ENCODE results near the gene WDFY2.
"Not testable (repeated sequence)": the region's sequence is repeated elsewhere in the genome, so short reads cannot be mapped to it uniquely, and the experiment has no call there.

WDFY2 gene, protein sequence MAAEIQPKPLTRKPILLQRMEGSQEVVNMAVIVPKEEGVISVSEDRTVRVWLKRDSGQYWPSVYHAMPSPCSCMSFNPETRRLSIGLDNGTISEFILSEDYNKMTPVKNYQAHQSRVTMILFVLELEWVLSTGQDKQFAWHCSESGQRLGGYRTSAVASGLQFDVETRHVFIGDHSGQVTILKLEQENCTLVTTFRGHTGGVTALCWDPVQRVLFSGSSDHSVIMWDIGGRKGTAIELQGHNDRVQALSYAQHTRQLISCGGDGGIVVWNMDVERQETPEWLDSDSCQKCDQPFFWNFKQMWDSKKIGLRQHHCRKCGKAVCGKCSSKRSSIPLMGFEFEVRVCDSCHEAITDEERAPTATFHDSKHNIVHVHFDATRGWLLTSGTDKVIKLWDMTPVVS

DNA sequence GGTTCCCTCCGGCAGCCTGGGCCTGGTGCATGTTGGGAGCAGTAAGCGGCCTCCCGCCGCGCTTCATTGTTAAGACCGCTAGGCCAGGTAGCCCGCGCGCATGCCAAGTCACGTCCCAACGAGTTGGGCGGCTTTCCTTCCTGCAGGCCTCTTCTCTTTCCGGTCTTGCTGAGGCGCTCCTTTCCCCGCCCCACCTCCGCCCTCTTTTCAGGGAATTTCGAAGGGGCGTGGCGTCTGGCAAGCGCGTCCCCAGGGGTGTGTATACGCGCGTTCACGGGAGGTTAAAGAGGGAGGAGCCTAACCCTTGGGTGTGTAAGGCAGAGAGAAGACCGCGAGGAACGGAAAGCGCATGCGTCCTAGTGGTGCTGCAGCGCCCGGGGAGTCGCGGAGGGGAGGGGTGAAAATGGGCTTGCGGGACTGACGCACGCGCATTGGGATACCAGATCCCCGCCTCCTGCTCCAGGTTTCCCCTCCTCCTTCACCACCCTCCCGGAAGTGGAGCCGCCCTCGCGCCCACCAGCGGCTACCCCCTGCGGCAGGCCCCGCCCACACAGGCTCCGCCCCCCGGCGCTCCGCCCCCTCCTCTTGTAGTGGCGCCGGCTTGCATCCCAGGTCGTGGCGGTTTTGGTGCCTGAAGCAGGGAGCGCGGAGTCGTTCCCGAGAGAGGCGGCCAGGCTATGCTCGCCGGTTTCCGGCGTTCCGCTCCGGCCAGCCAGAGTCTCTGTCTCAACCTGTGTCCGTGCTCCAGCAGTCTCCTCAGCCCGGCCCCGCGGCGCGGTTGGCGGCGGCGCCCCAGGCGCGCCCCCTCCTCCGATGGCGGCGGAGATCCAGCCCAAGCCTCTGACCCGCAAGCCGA is at the start of gene WDFY2:
Gene WDFY2, plus strand, starts transcription at position 588 of the 856 bp plus-strand sequence. Its CDS starts 226 bp downstream, at position 814.
- DNase-seq, result peak; percentile 100

DNA sequence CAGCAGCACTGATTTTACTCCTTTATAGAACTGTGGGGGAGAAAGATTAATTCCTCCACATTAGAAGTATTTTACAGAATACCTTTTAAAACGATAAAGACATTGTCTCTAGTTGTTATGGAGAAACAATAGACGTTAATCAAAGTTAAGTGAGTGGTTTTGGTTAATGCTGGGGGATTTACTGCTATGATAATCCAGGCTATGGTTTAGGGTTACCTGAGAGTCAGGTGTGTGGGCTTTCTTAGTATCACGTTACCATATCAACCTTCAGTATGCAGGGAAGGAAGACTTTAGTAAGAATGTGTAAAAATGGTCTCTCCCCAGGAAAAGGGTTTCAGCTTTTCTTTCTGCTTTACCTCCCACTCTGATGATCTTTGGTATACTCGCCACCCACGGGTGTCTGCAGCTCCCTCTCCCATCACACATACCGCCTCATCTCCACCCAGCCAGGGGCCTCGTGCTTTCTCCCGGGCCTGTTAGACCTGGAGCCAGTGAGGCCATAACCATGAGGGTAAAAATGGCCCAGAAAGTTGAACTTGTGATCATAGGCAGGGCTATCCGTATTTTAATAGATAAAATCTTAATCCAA is 45.6 kb upstream of the WDFY2 start:
- DNase-seq, result no peak

DNA sequence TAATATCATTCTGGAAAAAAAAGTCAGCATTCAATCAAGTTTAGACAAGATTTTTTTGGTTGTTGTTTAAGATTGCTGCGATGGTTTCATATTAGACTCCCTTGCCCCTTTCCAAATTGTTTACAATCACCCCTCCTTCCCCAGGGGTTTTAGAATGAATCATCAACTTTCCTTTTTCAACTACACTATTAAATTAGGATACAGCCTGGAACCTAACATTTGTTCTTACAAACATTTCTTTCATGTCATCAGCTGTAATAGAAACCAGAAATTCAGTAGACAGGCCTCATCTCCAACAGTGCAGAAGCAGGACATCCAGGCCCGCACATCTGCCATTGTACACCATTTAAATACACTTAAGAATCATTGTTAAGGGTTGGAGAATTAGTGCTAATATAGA is 44.4 kb upstream of the WDFY2 start:
- DNase-seq, result no peak

DNA sequence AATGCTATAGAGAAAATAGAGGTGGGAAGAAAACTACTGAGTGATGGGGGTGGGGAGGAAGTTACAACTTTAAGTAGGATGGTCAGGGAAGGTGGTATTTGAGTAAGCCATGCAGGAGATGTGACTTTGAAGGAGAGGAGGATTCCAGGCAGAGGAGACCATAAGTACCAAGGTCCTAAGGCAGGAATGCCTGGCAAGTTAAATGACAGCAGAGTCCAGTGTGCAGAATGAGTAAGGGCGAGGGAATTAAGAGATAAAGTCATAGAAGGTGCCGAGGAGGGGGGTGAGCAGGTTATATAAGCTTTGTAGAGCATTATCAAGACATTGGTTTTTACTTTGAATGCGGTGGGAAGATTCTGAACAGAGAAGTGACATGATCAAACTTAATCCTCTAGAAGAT is 43.2 kb upstream of the WDFY2 start:
- no peak for DNase-seq

DNA sequence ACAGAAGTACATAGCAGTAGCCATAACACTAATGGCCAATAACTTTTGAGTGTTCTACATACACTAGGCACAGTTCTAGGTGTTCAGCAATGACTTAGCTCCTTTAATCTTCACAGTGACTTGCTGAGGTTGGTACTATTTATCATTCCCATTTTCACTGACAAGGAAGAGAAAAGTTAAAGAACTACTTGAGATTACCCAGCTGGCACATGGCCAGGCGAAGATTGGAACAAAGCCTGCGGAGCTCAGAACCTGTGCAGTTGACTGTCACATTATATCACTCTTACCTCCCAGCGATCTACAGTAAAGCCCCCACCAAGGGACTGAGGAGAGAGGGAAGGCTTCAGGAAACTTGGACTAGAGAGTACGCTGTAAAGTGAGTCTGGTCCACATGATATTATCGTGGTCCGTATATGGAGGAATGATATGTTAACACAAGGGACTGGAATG is 42.4 kb upstream of the WDFY2 start:
- no peak for DNase-seq

DNA sequence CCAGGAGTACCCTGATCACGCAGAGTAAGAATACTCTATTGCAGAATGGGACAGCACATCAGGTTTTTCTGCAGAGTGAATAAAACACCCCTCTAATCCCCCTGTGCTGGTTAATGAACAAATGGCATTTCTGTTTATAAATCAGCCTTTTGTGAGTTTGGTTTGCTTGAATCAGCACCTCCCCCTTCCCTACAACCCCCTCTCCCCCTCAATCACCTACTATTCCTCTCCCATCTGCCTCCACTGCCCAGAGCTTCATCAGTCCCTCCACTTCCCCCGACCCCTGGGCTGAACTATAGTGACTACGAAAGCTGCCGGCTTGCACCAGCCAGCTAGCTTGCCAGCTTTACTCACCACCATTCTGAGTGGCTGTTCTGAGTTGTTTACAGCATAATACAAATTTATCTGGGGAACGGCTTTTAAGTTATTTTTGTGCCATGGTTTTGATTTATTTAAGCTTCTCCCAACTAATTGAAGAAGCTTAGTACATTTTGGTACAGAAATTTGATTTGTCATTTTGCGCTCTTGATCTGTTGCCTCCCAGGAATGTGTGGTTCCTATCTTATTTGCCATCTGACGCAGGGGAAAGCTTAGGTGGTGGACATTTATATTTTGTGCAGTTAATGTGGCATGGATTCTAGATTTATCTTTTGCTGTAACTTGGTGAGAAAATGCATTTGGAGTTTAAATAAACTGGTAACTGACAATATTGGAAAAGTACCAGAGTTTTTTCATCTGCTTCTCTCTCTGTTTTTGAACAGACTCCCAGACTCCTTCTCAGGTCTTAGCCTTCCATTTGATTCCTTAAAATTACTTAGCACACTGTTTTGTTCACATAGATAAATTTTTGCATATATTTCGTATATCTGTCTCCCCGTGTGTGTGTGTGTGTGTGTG is 41.7 kb upstream of the WDFY2 start:
- DNase-seq, result peak; percentile 66

DNA sequence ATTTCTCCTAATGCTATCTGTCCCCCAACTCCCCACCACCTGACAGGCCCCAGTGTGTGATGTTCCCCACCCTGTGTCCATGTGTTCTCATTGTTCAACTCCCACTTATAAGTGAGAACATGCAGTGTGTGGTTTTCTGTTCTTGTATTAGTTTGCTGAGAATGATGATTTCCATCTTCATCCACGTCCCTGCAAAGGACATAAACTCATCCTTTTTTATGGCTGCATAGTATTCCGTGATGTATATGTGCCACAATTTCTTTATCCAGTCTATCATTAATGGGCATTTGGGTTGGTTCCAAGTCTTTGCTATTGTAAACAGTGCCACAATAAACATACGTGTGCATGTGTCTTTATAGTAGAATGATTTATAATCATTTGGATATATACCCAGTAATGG is 38.8 kb upstream of the WDFY2 start:
- DNase-seq, result not testable (repeated sequence)

DNA sequence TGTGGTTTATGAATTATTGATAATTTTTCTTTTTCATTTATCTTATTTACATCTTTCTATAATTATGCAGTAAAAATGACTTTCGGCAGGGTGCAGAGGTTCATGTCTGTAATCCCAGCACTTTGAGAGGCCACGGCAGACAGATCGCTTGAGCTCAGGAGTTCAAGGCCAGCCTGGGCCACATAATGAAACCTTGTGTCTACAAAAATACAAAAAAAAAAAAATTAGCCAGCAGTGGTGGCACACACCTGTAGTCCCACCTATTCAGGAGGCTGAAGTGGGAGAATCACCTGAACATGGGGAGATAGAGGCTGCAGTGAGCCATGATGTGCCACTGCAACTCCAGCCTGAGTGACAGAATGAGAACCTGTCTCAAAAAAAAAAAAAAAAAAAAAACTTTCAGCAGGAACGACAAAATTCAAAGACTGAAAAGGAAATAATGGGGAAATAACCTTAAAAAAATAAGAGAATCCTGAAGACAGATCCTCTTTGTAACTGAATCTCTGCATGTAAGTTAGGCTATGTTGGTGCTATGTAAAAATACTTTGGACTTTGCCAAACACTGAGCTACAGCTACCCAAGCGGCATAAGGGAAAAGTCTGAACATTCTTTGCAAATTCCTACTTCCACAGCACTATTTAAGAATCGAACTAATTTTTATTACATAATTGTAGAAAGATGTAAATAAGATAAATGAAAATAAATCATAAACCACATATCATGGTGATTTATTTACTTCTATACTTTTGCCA is 36.7 kb upstream of the WDFY2 start:
- no peak for DNase-seq

DNA sequence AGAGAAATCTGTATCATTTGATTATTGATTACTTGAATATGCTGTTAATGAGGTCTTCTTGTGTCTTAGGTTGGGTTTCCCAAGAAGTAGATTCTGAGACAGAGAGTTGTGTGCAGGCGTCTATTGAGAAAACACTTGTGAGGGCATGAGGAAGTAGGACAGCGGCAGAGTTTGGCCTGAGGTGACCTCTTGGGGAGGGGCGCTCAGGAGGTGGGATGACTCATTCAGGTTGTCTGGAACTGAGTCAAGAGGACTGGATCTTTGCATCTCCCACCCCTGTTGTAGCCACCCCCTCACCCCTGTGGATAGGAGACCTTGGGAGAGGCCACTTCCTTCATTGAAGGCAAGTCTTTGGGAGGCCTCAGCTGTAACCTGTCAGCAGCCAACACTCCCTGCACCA is 35.2 kb upstream of the WDFY2 start:
- DNase-seq, result peak; percentile 90

DNA sequence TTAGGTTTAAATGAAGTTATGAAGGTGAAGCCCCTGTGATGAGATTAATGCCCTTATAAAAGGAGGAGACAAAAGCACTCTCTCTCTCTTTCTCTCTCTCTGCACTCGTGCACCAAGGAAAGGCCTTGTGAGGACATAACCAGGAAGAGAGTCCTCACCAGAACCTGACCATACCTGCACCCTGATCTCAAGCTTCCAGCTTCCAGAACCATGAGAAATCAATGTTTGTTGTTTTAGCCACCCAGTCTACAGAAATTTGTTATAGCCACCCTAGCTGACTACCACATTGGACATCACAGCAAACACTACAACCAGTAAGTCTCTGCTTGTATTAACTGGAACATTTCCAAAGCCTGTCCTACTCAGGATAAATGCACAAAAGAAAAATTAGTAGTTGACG is 34.7 kb upstream of the WDFY2 start:
- DNase-seq, result no peak

DNA sequence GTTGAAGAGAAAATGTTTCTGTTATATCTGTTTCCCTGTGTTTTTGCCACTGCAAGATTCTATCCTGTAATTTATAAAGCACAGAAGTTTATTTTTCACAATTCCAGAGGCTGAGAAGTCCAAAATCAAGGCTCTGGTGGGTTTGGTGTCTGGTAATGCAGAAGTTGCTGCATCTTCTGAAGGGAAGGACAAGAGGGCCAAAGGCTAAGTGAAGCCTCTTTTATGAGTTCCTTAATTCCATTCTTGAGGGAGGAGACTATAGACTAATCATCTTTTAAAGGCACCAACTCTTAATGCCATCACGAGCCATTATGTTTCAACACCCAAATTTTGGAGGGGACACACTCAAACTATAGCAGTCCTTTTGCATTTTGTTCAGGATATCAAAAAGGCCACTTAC is 34.1 kb upstream of the WDFY2 start:
- DNase-seq, result no peak

DNA sequence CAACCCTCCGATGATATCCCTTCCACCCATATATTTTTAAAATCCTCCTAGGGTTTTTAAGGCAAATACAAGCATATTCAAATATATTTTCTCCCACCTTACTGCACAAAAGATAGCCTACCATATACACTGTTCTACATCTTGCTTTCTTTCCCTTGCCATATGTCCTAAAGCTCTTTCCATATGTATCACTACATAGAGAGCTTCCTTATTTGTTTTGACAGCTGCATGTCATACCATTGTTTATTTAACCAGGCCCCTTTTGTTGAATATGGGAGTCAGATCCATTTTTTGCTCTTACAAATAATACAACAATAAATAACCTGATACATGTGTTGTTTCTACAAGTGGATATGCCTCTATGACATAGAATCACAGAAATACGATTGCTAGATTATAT is 32.8 kb upstream of the WDFY2 start:
- no peak for DNase-seq

DNA sequence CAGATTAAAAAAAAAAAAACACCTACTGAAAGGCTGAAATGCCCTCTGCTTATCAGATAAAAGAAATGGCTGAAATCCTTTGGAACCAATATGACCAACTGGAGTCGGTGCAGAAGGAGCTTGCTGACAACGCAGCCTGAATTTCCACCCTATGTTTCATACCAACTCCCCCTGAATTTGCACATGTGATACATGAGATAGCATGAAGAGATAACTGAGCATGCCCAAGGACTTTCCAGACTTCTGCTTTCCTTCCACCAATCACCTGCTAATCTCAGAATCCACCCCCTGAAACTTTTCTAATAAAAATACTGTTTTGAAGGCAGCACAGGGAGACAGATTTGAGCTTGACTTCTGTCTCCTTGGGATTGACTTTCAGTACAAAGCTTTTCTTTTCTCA is 32.2 kb upstream of the WDFY2 start:
- DNase-seq, result no peak

DNA sequence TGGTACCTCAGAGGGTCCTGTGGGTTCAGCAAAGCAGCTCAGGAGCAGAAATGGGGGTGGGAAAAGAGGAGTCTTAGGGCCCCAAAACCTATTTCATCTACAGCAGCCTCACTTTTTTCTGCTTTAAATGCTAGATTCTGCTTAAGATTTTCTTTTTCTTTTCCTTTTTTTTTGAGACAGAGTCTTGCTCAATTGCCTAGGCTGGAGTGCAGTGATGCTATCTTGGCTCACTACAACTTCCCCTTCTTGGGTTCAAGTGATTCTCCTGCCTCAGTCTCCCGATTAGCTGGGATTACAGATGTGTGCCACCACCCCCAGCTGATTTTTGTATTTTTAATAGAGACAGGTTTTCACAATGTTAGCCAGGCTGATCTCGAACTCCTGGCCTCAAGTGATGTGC is 30.7 kb upstream of the WDFY2 start:
- no peak for DNase-seq

DNA sequence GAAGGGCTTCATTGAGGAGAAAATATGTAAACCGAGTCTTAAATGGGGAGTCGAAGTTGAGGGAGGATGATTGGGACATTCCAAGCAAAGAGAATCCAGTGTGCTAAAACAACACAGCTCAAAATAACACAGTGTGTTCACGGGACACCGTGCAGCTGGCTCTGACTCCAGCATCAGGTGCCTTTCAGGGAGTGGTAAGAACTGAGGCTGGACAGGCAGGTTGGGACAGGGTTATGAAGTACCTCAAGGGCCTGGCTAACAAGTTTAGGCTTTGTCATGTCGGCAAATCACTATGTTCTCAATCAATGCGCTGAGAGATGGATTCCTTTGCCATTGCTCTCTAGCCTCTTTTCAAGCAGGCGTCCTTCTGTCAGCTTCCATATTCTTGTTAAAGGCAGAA is 27.5 kb upstream of the WDFY2 start:
- DNase-seq, result no peak

DNA sequence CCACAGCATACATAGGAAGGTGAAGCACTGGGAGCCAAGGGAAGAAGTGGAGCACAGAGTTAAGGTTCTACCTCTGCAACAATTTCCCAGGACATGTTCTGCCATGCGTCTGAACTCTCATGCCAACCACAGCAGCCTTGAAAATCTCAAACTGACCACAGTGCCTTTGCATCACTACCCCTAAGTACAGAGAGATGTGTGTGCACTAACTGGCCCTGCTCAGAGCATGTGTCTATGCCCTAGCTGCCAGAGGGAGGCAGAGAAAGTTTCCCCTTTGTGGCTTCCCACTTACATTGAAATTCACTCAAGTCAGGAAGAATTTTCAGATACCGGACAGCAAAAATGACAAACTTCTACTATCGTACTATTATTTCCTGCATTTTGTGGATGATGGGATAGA is 26.8 kb upstream of the WDFY2 start:
- DNase-seq, result no peak

DNA sequence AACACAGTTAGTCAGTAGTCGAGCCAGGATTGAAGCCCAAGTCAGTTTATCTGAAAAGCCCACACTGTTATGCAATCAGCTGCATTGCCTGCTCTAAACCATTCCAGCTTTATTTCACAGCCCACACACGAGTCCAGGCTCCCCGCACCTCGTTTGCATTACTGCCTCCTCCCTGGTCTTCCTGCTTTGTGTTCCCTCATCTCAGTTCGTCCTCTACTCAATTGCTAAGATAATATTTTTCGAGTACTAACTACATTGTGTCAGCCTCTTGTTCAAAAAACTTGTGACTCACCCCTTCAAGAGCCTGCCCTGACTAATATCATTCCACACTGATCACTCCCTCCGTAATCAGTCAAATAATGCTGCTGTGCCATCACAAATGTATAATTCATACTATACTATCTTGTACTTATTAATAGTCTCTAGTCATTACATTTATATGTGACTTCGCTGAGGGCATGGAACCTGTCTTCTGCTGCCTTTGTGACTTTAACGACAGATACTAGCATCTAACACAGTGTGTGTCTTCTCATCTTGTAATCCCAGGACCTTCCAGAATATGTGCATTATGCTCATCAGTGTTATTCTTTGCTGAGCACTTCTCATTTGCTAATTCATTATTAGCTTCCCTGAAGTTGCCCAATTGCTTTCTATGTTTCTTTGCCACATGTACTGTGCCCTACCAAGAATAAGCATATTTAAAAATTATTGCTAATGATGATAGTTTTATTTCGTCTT is 26.2 kb upstream of the WDFY2 start:
- no peak for DNase-seq

DNA sequence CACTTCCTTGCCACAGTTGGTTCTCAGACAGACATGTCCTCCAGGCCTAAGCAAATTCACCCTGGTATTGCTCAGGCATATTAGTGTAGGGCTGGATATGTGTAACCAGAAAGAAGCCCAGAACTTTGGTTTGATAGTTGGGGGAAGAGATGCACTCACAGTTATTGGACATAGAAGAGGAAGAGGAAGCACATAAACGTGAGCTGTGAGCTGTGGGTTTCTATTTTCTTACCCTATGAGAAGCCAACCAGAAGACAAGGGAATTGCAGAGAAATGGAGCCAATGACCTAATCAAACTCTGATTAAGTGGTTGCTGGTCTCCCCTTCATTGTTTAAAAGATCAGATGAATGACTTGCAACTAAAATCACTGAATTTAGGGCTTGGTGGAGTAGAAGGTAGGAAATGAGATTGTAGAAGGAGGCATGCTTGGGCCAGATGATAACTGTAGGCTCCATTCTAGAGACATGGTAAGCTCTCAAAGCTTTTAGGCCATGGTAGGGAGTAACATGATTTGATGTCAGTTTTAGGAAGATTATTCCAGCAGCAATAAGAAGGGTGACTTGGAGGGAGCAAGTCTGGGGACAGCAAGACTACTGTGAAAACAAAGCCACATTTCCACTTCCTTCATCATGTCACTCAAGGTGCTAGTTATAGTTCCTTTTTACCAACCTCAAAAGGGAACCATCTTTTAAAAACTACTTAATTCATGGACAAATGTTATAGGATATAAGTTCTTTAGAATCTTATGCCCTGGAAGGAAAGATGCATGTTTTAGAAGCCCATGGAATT is 24.1 kb upstream of the WDFY2 start:
- no peak for DNase-seq

DNA sequence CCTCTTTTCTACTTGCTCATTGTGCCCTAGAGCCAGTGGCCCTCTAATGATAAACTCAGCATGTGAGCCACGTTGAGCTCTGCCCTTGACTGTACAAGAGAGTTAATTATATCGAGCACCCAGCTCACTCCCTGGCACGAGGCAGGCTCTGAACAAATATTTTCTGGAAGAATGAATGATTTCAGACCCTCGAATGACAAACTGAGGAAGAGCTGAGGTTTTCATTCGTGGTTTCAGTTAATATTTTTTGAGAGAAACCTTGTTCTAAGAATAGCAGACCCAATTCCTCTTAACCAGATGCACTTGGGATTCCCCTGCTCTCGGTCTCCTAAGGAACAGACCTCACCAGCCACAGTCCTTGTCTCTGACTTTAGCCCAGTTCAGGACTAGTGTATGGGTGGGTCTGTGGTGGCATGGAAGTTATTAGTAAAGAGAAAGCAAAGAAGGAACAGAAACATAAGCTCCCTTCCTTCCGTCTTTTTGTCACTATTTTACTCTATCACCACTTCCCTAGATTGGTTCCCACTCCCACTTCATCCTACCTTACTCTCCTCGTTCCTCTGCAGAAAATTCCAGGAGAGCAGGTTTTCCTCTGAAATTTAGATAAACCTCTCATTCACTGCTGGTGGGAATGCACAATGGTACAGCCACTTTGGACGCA is 22.1 kb upstream of the WDFY2 start:
- no peak for DNase-seq

DNA sequence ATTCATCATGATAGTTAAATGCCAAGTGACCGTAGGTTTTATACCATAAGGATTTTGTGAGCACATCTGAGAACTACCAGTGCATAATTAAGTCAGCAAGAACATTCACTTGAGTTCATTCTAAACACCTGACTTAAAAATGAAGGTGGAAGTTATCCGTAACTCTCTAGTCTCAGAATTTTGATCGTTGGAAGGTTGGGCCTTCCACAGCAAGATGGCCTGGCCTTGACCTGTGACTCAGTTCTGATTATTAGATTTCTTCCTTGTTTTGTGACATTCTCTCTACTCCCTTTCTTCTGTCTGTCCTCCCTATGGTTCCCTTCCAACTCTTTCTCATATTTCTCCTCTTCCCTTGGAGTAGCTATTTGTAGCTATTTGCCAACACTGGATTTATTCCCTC is 20.0 kb upstream of the WDFY2 start:
- DNase-seq, result no peak
